A549 (cell line): ENCODE data around the gene RAB27A. TPM values are rescaled to one million over a fixed set of nuclear protein-coding genes. Genes with fewer than 3 reads are reported as not detected.
"Not testable (repeated sequence)": the region's sequence is repeated elsewhere in the genome, so short reads cannot be mapped to it uniquely, and the experiment has no call there.

ENCODE experiments used
- ATAC-seq, 2 experiments: fragments of 200-7000 bp in 1 of 2; fragments of >200 bp in 1 of 2; cut with Nextera tagmentation in 1 of 2; cut with Tn5 transposase in 1 of 2; 3 replicates each; pipeline versions ENCODE4 v1.8.0 to v1.9.1; 2018 to 2020; ENCODE audit warnings: mild to moderate bottlenecking in 1 of 2, moderate library complexity in 1 of 2
- CTCF ChIA-PET: fragments of 300-600 bp; sonication (Branson Sonifier 250); formaldehyde crosslinking; extraction: SDS; loops from one replicate; lab custom pipeline; 2021; ENCODE audit warnings: antibody characterized with exemption, inconsistent platforms; lab: Yijun Ruan, JAX
- POLR2A ChIA-PET: fragments of 350-600 bp; formaldehyde crosslinking; extraction: SDS; loops from one replicate; lab custom pipeline; 2021; ENCODE audit warnings: antibody characterized with exemption, inconsistent platforms; lab: Yijun Ruan, JAX
- DNase-seq, 2 experiments: peaks; one replicate each; pipeline versions ENCODE4 v3.0.0 to v3.0.0-alpha.2; 2011 to 2016; ENCODE audit warnings: low read depth in 1 of 2, low spot score in 1 of 2
- FAIRE-seq: peaks from 2 replicates; lab custom pipeline; 2011; peaks lifted over from hg19 to GRCh38; lab: Jason Lieb, UNC
- H3K27ac ChIP-seq, 2 experiments: fragments of >200 bp; sonication (Bioruptor Twin); formaldehyde crosslinking; 3 replicates each; pipeline ENCODE4 v1.5.1; 2016 to 2017
- H3K4me1 ChIP-seq: fragments of >200 bp; sonication (Bioruptor Twin); formaldehyde crosslinking; 3 replicates; pipeline ENCODE4 v1.6.1; 2016
- H3K4me2 ChIP-seq: fragments of >200 bp; sonication (Bioruptor Twin); formaldehyde crosslinking; 3 replicates; pipeline ENCODE4 v1.6.1; 2016
- H3K4me3 ChIP-seq: fragments of >200 bp; sonication (Bioruptor Twin); formaldehyde crosslinking; 3 replicates; pipeline ENCODE4 v1.5.1; 2016
- H3K9me3 ChIP-seq: fragments of >200 bp; sonication (Bioruptor Twin); formaldehyde crosslinking; 3 replicates; pipeline ENCODE4 v1.6.1; 2016
- CBX8 ChIP-seq: fragments of 200-600 bp; sonication (generic); IDR thresholded peaks from 2 replicates; pipeline ENCODE4 v1.6.1; 2016
- CTCF ChIP-seq: fragments of >200 bp; sonication (Bioruptor Twin); formaldehyde crosslinking; IDR thresholded peaks from 3 replicates; pipeline ENCODE4 v1.5.1; 2016
- ELK1 ChIP-seq: fragments of 150-350 bp; IDR thresholded peaks from 2 replicates; pipeline ENCODE4 v1.6.1; 2014; ENCODE audit warnings: low read depth, mild to moderate bottlenecking, low read length
- EP300 ChIP-seq, 2 experiments: fragments of >200 bp; sonication (Bioruptor Twin); formaldehyde crosslinking; IDR thresholded peaks; 2 replicates in 1 of 2; 3 replicates in 1 of 2; pipeline ENCODE4 v1.6.1; 2016 to 2017
- ESRRA ChIP-seq: fragments of 150-350 bp; IDR thresholded peaks from 2 replicates; pipeline ENCODE4 v1.6.1; 2014; ENCODE audit warnings: mild to moderate bottlenecking, low read length, borderline replicate concordance
- HOXB5 ChIP-seq: fragments of 250-450 bp; sonication (Bioruptor Pico); IDR thresholded peaks from 2 replicates; pipeline ENCODE4 v1.5.0; 2020; ENCODE audit warnings: mild to moderate bottlenecking, moderate library complexity
- JUNB ChIP-seq: fragments of >200 bp; sonication (Bioruptor Twin); formaldehyde crosslinking; IDR thresholded peaks from 2 replicates; pipeline ENCODE4 v1.6.1; 2016
- MAFK ChIP-seq: fragments of 450-650 bp; IDR thresholded peaks from 2 replicates; pipeline ENCODE4 v1.6.1; 2014; ENCODE audit not compliant: partially characterized antibody
- NFE2L2 ChIP-seq: fragments of 150-350 bp; conservative IDR thresholded peaks from 2 replicates; pipeline ENCODE4 v1.6.1; 2014; ENCODE audit warnings: low read length
- NR3C1 ChIP-seq: fragments of >200 bp; sonication (Bioruptor Twin); formaldehyde crosslinking; IDR thresholded peaks from 3 replicates; pipeline ENCODE4 v1.6.1; 2017
- PHF8 ChIP-seq: fragments of 200-600 bp; sonication (generic); IDR thresholded peaks from 2 replicates; pipeline ENCODE4 v1.6.1; 2016; ENCODE audit warnings: low read depth, mild to moderate bottlenecking, antibody characterized with exemption, moderate library complexity, borderline replicate concordance
- POLR2AphosphoS2 ChIP-seq: conservative IDR thresholded peaks from 2 replicates; pipeline ENCODE4 v1.6.1; 2012; ENCODE audit warnings: low read length, improper control_type of control experiment, inconsistent platforms
- RAD21 ChIP-seq, 2 experiments: fragments of >200 bp in 1 of 2; sonication (Bioruptor Twin) in 1 of 2; formaldehyde crosslinking in 1 of 2; IDR thresholded peaks in 1 of 2; conservative IDR thresholded peaks in 1 of 2; 2 replicates in 1 of 2; 3 replicates in 1 of 2; pipeline ENCODE4 v1.6.1; 2012 to 2018; ENCODE audit warnings: inconsistent platforms in 1 of 2
- REST ChIP-seq: fragments of 200-600 bp; sonication (generic); IDR thresholded peaks from 2 replicates; pipeline ENCODE4 v1.6.1; 2016; ENCODE audit warnings: antibody characterized with exemption, mild to moderate bottlenecking, moderate library complexity
- SREBF2 ChIP-seq: fragments of 450-650 bp; IDR thresholded peaks from 2 replicates; pipeline ENCODE4 v1.6.1; 2014; ENCODE audit warnings: mild to moderate bottlenecking, moderate library complexity
- WGBS: methylation state at CpG from one replicate; pipeline ENCODE4 v1.1.6; 2017; ENCODE audit errors: missing lambda C conversion rate; 5-methylcytosine and 5-hydroxymethylcytosine counted together
- polyA plus RNA-seq, 4 experiments: library from polyadenylated mRNA; depleted of rRNA in 3 of 4; stranded (reverse); fragments of >200 nt; fragmentation: RNase III in 1 of 4; extraction: RNeasy Plus Mini Kit Qiagen cat#74134 plus additional on column Dnase treatment in 1 of 4; gene quantifications; 2 replicates in 3 of 4; 3 replicates in 1 of 4; pipeline ENCODE4 v1.2.3, GENCODE V29; 2011 to 2017
- TF ChIP-seq, protein P1 (sequence below): fragments of 450-650 bp; IDR thresholded peaks from 2 replicates; pipeline ENCODE4 v1.6.1; 2014; ENCODE audit warnings: antibody characterized with exemption
- TF ChIP-seq, protein P2 (sequence below): fragments of >200 bp; sonication (Bioruptor Twin); formaldehyde crosslinking; IDR thresholded peaks from 3 replicates; pipeline ENCODE4 v1.6.1; 2016

The RAB27A gene
- polyA plus RNA-seq, 2 of the 4 experiments (the other 2 are of a cell fraction), result 8.1 to 17.0 TPM

GRCh38 chr15:55282284-55282833, 7.3 kb downstream of the RAB27A start (continued):
- TF ChIP-seq ELK1 (no peak), HOXB5 (CRISPR knock-in tag) (no peak)

- H3K27ac ChIP-seq, result no peak overlapping the region
- peak in 1 of 2 experiments; percentile 59; a peak in 1 of 6 replicates for ATAC-seq
- no peak overlapping the region for H3K4me3 ChIP-seq
- H3K4me2 ChIP-seq, result no peak overlapping the region
- H3K4me1 ChIP-seq, result peaks cover 13% of the 10 kb centered on the region
- no peak for DNase-seq
- ChIA-PET POLR2A (no interaction called here), CTCF (interaction anchor here (0.7 to 3.9 kb wide), 6 partner anchors 10 to 64 kb away, joined by 3 to 16 read pairs (median 3); no protein-coding TSS in a partner anchor)
- TF ChIP-seq NR3C1, result no peak
- TF ChIP-seq CBX8, result no peak
- TF ChIP-seq, protein P1, sequence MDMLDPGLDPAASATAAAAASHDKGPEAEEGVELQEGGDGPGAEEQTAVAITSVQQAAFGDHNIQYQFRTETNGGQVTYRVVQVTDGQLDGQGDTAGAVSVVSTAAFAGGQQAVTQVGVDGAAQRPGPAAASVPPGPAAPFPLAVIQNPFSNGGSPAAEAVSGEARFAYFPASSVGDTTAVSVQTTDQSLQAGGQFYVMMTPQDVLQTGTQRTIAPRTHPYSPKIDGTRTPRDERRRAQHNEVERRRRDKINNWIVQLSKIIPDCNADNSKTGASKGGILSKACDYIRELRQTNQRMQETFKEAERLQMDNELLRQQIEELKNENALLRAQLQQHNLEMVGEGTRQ, result no peak
- TF ChIP-seq EP300 (IDR thresholded peaks at IDR 0.05), result no peak
- TF ChIP-seq NFE2L2, result no peak
- TF ChIP-seq PHF8, result no peak
- no peak for TF ChIP-seq POLR2AphosphoS2
- TF ChIP-seq RAD21 (conservative IDR thresholded peaks at IDR 0.05 in 1 of 2, IDR thresholded peaks at IDR 0.05 in 1 of 2), result no peak
- TF ChIP-seq, protein P2, sequence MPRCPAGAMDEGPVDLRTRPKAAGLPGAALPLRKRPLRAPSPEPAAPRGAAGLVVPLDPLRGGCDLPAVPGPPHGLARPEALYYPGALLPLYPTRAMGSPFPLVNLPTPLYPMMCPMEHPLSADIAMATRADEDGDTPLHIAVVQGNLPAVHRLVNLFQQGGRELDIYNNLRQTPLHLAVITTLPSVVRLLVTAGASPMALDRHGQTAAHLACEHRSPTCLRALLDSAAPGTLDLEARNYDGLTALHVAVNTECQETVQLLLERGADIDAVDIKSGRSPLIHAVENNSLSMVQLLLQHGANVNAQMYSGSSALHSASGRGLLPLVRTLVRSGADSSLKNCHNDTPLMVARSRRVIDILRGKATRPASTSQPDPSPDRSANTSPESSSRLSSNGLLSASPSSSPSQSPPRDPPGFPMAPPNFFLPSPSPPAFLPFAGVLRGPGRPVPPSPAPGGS, result no peak
- TF ChIP-seq ESRRA, result no peak
- no peak for TF ChIP-seq SREBF2
- TF ChIP-seq MAFK, result no peak
- no peak for TF ChIP-seq REST
- no peak for TF ChIP-seq CTCF
- TF ChIP-seq JUNB, result no peak
- H3K9me3 ChIP-seq, result no peaks in the 10 kb centered on the region
- FAIRE-seq, result no peak
Measured at GRCh38 chr15:55281517-55282228, 7.9 kb downstream of the RAB27A start.

- H3K27ac ChIP-seq, FAIRE-seq, H3K4me3 ChIP-seq, POLR2A ChIA-PET, ATAC-seq, DNase-seq, H3K9me3 ChIP-seq, H3K4me2 ChIP-seq: not testable (repeated sequence)
- H3K4me1 ChIP-seq, result peaks cover 13% of the 10 kb centered on the region
- CTCF ChIA-PET, result interaction anchor here (1.0 to 3.9 kb wide), 2 partner anchors 11 to 63 kb away, joined by 4 to 16 read pairs; no protein-coding TSS in a partner anchor
- WGBS, result 88% methylated on average over 2 of the region's 2 CpGs
Measured at GRCh38 chr15:55280589-55280988, 9.0 kb downstream of the RAB27A start.
